ENCODE data around the gene NCOA1. TPM values are rescaled to one million over a fixed set of nuclear protein-coding genes. Genes with fewer than 3 reads are reported as not detected.

NCOA1 gene
- total RNA-seq, 1 experiment from 2014 or later: 27.5 TPM

DNA sequence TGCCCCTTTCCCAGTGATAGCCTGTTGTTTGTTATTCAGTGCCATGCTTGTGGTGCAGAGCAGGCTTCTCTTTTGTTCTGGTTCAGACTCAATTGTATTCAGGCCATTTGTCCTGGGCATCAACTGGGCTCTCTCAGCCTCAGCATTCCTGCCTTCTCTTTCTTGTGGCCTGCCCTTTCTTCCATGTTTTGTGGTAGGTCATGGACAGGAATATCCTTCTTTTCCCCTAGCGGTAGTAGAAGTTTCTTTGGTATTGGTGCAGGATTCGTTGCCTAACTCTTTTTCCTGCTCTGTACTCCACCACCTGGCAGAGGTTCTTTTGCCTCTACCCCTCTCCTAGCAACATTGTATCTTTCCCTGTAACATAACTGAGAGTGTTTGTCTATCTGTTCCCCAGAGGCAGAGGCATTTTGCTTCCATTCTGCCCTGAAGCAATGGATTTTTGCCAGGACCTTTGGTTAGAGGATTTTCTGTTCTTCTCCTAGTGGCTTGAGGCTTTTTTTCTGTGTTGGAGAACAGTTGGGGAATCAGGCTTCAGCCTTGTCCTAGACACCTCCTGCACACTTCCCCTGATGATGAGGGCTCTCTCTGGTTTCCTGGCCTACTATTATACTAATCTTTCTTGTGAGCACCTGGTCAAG is 68.5 kb downstream of the NCOA1 start:
- H3K27me3 ChIP-seq (replicated peaks; ENCODE audit: insufficient read depth, low read depth, low read length, poor library complexity): no peaks in the 10 kb centered on the region
- no peak for TF ChIP-seq EZH2 (IDR thresholded peaks at IDR 0.05; ENCODE audit: borderline replicate concordance, low read depth, low read length, poor library complexity, severe bottlenecking)
- TF ChIP-seq, protein P1, sequence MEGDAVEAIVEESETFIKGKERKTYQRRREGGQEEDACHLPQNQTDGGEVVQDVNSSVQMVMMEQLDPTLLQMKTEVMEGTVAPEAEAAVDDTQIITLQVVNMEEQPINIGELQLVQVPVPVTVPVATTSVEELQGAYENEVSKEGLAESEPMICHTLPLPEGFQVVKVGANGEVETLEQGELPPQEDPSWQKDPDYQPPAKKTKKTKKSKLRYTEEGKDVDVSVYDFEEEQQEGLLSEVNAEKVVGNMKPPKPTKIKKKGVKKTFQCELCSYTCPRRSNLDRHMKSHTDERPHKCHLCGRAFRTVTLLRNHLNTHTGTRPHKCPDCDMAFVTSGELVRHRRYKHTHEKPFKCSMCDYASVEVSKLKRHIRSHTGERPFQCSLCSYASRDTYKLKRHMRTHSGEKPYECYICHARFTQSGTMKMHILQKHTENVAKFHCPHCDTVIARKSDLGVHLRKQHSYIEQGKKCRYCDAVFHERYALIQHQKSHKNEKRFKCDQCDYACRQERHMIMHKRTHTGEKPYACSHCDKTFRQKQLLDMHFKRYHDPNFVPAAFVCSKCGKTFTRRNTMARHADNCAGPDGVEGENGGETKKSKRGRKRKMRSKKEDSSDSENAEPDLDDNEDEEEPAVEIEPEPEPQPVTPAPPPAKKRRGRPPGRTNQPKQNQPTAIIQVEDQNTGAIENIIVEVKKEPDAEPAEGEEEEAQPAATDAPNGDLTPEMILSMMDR (conservative IDR thresholded peaks at IDR 0.05; ENCODE audit: low read depth, low read length): no peak
- POLR2A ChIA-PET (ENCODE audit: low non-redundant PET): no interaction called here
- no peaks in the 10 kb centered on the region for H3K4me1 ChIP-seq (ENCODE audit: insufficient read depth, low read length, poor library complexity, severe bottlenecking)
- no TSS peak for BruUV-seq (replicated peaks)
- intact Hi-C loops (cut with micrococcal nuclease; ENCODE audit: unreplicated experiment): no loop called here
- peak; percentile 49 for DNase-seq (ENCODE audit: low spot score)
- no peaks in the 10 kb centered on the region for H3K36me3 ChIP-seq (ENCODE audit: insufficient read depth, low read length, poor library complexity, severe bottlenecking)
- no peaks in the 10 kb centered on the region for H3K9me3 ChIP-seq (ENCODE audit: low read depth, low read length, poor library complexity, severe bottlenecking)
- no peak overlapping the region for H3K4me3 ChIP-seq (ENCODE audit: low read depth, low read length, poor library complexity, severe bottlenecking)
- H3K27ac ChIP-seq (ENCODE audit: low read depth, low read length, poor library complexity, severe bottlenecking): no peak overlapping the region
- CTCF ChIA-PET: no interaction called here

DNA sequence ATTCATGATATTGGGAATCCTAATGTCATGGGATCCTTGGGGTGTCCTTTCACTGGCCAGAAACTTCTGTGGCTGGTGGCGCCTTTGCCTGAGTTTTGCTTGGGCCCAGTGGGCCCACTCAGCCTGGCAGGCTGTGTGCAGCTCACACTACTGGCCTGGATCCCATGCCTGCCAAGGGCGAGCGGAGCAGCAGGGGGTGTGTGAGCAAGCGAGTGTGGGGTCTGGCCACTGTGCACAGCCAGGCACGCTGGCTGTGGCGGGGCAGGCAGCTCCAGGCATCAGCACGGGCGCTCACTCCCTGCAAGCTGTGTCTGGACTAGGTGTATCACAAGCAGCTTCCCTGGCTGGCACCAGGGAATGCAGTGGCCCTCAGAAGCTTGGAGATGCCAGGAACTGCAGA is 74.5 kb downstream of the NCOA1 start:
- no peak for DNase-seq (ENCODE audit: low spot score)
- H3K27me3 ChIP-seq (replicated peaks; ENCODE audit: insufficient read depth, low read depth, low read length, poor library complexity): no peaks in the 10 kb centered on the region
- CTCF ChIA-PET: no interaction called here
- peaks cover 15% of the 10 kb centered on the region for H3K36me3 ChIP-seq (ENCODE audit: insufficient read depth, low read length, poor library complexity, severe bottlenecking)
- BruUV-seq (replicated peaks): no TSS peak
- intact Hi-C loops (cut with micrococcal nuclease; ENCODE audit: unreplicated experiment): no loop called here
- no peak for TF ChIP-seq EZH2 (IDR thresholded peaks at IDR 0.05; ENCODE audit: borderline replicate concordance, low read depth, low read length, poor library complexity, severe bottlenecking)
- TF ChIP-seq, protein P1 (conservative IDR thresholded peaks at IDR 0.05; ENCODE audit: low read depth, low read length): no peak
- H3K9me3 ChIP-seq (ENCODE audit: low read depth, low read length, poor library complexity, severe bottlenecking): peaks cover 9% of the 10 kb centered on the region
- H3K27ac ChIP-seq (ENCODE audit: low read depth, low read length, poor library complexity, severe bottlenecking): no peak overlapping the region
- POLR2A ChIA-PET (ENCODE audit: low non-redundant PET): no interaction called here
- peaks cover 4% of the 10 kb centered on the region for H3K4me1 ChIP-seq (ENCODE audit: insufficient read depth, low read length, poor library complexity, severe bottlenecking)
- no peak overlapping the region for H3K4me3 ChIP-seq (ENCODE audit: low read depth, low read length, poor library complexity, severe bottlenecking)

DNA sequence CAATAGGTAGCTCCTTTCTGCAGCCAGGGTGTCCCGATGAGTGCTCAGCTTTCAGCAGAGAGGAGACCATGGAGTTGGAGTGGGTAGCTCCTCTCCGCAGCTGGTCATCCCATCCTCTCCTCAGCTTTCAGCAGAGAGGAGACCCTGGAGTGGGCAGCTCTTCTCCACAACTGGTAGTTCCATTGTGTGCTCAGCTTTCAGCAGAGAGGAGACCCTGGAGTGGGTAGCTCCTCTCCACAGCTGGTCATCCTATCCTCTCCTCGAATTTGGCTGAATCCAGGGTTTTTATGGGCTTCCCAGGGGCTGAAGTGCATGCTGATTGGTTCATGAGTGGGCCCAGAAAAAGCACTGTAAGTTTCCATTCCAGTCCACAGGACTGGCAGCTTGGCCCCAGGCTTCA is 75.2 kb downstream of the NCOA1 start:
- BruUV-seq (replicated peaks): no TSS peak
- no peak overlapping the region for H3K4me3 ChIP-seq (ENCODE audit: low read depth, low read length, poor library complexity, severe bottlenecking)
- H3K27ac ChIP-seq (ENCODE audit: low read depth, low read length, poor library complexity, severe bottlenecking): no peak overlapping the region
- H3K27me3 ChIP-seq (replicated peaks; ENCODE audit: insufficient read depth, low read depth, low read length, poor library complexity): no peaks in the 10 kb centered on the region
- DNase-seq (ENCODE audit: low spot score): no peak
- H3K36me3 ChIP-seq (ENCODE audit: insufficient read depth, low read length, poor library complexity, severe bottlenecking): peaks cover 15% of the 10 kb centered on the region
- ChIA-PET CTCF (no interaction called here), POLR2A (ENCODE audit: low non-redundant PET) (no interaction called here)
- H3K9me3 ChIP-seq (ENCODE audit: low read depth, low read length, poor library complexity, severe bottlenecking): peaks cover 9% of the 10 kb centered on the region
- H3K4me1 ChIP-seq (ENCODE audit: insufficient read depth, low read length, poor library complexity, severe bottlenecking): peaks cover 4% of the 10 kb centered on the region
- intact Hi-C loops (cut with micrococcal nuclease; ENCODE audit: unreplicated experiment): no loop called here
- no peak for TF ChIP-seq EZH2 (IDR thresholded peaks at IDR 0.05; ENCODE audit: borderline replicate concordance, low read depth, low read length, poor library complexity, severe bottlenecking)

DNA sequence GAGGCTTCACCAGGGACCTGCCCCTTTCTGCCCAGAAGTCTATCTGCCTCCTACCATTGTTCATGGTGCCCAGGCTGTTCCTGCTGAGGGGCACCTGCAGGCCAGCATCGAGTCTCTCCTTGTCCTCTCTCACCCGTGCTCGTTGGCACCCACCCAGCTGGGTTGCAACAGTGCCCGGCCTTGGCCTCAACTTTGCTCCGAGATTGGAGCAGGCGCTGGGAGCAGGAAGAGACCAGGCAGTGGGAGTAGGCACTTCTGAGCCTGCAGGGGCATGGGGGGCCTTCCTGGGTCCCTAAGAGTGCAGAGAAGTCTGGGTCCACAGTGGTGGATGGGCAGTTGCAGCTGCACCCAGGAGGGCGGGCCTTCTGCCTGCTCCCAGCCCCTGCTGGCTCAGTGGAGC is 75.6 kb downstream of the NCOA1 start:
- no peaks in the 10 kb centered on the region for H3K27me3 ChIP-seq (replicated peaks; ENCODE audit: insufficient read depth, low read depth, low read length, poor library complexity)
- POLR2A ChIA-PET (ENCODE audit: low non-redundant PET): interaction anchor here (0.7 kb wide), 1 partner anchor 980 kb away, joined by 5 read pairs; no protein-coding TSS in a partner anchor
- TF ChIP-seq EZH2 (IDR thresholded peaks at IDR 0.05; ENCODE audit: borderline replicate concordance, low read depth, low read length, poor library complexity, severe bottlenecking): no peak
- TF ChIP-seq, protein P1 (conservative IDR thresholded peaks at IDR 0.05; ENCODE audit: low read depth, low read length): no peak
- H3K27ac ChIP-seq (ENCODE audit: low read depth, low read length, poor library complexity, severe bottlenecking): no peak overlapping the region
- peaks cover 4% of the 10 kb centered on the region for H3K4me1 ChIP-seq (ENCODE audit: insufficient read depth, low read length, poor library complexity, severe bottlenecking)
- BruUV-seq (replicated peaks): no TSS peak
- peaks cover 9% of the 10 kb centered on the region for H3K9me3 ChIP-seq (ENCODE audit: low read depth, low read length, poor library complexity, severe bottlenecking)
- DNase-seq (ENCODE audit: low spot score): no peak
- intact Hi-C loops (cut with micrococcal nuclease; ENCODE audit: unreplicated experiment): no loop called here
- H3K36me3 ChIP-seq (ENCODE audit: insufficient read depth, low read length, poor library complexity, severe bottlenecking): peaks cover 15% of the 10 kb centered on the region
- H3K4me3 ChIP-seq (ENCODE audit: low read depth, low read length, poor library complexity, severe bottlenecking): no peak overlapping the region
- CTCF ChIA-PET: no interaction called here

All from A673 (cell line).